LNCAP (cell line): ENCODE measurements around the gene ABCA7.

Source experiments
- CTCF ChIP-seq: fragments of 450-650 bp; IDR thresholded peaks from 2 replicates; pipeline ENCODE4 v1.5.1; 2017; ENCODE audit warnings: mild to moderate bottlenecking

Gene ABCA7

GRCh38 chr19:1037621-1038064 is 2.3 kb upstream of the ABCA7 start:
- no peak for TF ChIP-seq CTCF

GRCh38 chr19:1038978-1039645 is 795 bp upstream of the ABCA7 start:
- no peak for TF ChIP-seq CTCF

- no peak for TF ChIP-seq CTCF
Observed at GRCh38 chr19:1040476-1041271, 767 bp downstream of the ABCA7 start.

- TF ChIP-seq CTCF, result no peak
Observed at GRCh38 chr19:1041272-1041834, 1.4 kb downstream of the ABCA7 start.

- TF ChIP-seq CTCF, result no peak
Observed at GRCh38 chr19:1041835-1042685, 2.2 kb downstream of the ABCA7 start.

- TF ChIP-seq CTCF, result no peak
Observed at GRCh38 chr19:1042689-1043511, 3.0 kb downstream of the ABCA7 start.
